22Rv1 (cell line): ENCODE data around the gene BOD1L1.

Experiments
- H3K27ac ChIP-seq: fragments of 450-650 bp; 2 replicates; pipeline ENCODE4 v1.5.1; 2017
- ZFX ChIP-seq: fragments of 450-650 bp; IDR thresholded peaks from 2 replicates; pipeline ENCODE4 v1.6.1; 2017; ENCODE audit warnings: antibody characterized with exemption, borderline replicate concordance
- TF ChIP-seq, protein P1 (sequence below): fragments of 450-650 bp; IDR thresholded peaks from 2 replicates; pipeline ENCODE4 v1.5.1; 2017; ENCODE audit warnings: mild to moderate bottlenecking

The BOD1L1 gene

GRCh38 chr4:13588954-13589353 is 38.6 kb downstream of the BOD1L1 start:
- no peak overlapping the region for H3K27ac ChIP-seq
- no peak for TF ChIP-seq ZFX
- TF ChIP-seq, protein P1, sequence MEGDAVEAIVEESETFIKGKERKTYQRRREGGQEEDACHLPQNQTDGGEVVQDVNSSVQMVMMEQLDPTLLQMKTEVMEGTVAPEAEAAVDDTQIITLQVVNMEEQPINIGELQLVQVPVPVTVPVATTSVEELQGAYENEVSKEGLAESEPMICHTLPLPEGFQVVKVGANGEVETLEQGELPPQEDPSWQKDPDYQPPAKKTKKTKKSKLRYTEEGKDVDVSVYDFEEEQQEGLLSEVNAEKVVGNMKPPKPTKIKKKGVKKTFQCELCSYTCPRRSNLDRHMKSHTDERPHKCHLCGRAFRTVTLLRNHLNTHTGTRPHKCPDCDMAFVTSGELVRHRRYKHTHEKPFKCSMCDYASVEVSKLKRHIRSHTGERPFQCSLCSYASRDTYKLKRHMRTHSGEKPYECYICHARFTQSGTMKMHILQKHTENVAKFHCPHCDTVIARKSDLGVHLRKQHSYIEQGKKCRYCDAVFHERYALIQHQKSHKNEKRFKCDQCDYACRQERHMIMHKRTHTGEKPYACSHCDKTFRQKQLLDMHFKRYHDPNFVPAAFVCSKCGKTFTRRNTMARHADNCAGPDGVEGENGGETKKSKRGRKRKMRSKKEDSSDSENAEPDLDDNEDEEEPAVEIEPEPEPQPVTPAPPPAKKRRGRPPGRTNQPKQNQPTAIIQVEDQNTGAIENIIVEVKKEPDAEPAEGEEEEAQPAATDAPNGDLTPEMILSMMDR: no peak

DNA sequence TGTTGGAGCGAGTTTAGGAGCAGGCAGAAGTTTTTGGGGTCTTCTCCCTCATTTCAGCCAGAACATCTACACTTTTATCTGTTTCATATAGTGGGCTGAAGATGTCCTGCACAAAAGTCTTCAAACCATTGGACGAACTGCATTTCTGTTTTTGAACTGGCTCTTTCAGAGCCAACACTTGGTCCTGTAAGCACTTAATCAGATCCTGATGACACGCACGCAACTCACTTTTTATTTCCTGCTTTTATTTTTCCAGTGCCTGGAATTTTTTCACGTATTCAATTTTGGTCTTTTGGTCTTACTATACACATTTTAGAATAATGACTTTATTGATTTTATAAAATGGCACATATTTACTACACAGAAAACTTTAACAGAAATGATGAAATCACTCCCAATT is 43.0 kb downstream of the BOD1L1 start:
- TF ChIP-seq, protein P1: no peak
- no peak for TF ChIP-seq ZFX
- no peak overlapping the region for H3K27ac ChIP-seq

DNA sequence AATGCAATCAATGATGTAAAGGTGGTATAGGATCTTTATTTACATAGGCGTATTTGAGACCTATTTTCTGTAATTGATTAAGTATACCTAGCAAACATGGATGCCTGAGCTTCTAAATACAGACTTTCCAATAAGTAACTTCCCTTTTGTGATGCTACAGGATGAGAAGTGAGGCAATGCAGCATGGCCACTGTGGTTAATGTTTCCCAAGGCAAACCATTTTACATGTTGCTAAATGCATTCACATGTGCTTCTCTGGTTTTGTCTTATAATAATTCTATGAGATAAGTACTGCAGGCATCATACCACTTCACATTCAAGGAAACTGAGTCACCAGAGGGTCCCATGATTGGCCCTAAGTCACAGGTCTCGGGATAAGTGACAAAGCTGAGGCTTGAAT is 47.5 kb downstream of the BOD1L1 start:
- H3K27ac ChIP-seq: no peak overlapping the region
- TF ChIP-seq, protein P1: no peak
- no peak for TF ChIP-seq ZFX

DNA sequence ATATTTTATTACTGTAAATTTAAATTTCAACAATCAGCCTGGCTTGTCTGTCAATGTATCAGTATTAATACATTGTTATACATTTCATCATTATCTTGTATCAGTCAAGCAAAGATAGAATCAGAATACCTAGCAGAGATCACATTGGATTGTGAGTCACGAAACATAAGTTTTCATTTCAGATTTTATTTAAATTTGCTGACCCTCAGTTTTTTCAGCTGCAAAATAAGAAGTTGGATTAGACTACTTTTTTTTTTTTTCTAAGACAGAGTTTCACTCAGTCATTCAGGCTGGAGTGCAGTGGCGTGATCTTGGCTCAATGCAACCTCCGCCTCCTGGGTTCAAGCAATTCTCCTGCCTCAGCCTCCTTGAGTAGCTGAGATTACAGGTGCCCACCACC is 49.9 kb downstream of the BOD1L1 start:
- H3K27ac ChIP-seq: no peak overlapping the region
- TF ChIP-seq ZFX: no peak
- TF ChIP-seq, protein P1: no peak

DNA sequence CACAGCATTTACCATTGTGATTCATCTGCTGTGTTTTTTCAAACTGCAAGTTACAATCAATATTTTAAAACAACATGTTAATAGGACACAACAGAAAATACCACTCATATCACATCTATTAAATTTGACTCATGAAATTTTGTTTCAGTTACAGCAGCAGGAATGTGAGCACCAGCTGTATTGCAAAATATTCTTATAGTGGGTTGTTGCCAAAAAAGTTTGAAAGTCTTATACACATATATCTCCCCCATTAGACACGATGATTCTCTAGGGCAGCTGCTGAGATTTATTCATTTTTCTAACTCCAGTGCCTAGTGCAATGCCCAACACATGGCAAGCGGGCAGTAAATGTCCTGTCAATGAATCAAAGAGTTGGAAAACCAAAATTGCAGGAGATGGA is 56.6 kb downstream of the BOD1L1 start:
- TF ChIP-seq, protein P1: no peak
- no peak for TF ChIP-seq ZFX
- no peak overlapping the region for H3K27ac ChIP-seq

- TF ChIP-seq, protein P1: no peak
- no peak for TF ChIP-seq ZFX
- H3K27ac ChIP-seq: no peak overlapping the region
Measured at GRCh38 chr4:13567125-13567524, 60.4 kb downstream of the BOD1L1 start.

DNA sequence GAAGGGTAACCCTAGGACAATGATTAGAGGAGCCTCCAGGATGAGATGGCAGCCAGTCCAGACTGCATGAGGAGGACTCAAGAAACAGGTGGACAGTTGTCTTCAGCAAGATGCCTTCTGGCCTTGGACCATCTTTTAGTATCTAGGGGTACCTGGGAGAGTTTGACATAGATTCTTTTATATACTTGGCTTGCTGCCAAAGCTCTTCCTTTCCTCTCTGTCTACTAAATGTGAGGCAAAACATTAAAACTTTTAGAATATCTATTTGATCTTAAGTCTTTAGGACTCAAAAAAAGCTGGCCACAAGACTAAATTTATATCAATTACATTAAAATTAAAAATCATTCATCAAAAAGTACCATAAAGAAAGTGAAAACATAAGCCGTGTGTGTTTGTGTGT is 64.6 kb downstream of the BOD1L1 start:
- no peak overlapping the region for H3K27ac ChIP-seq
- TF ChIP-seq, protein P1: no peak
- no peak for TF ChIP-seq ZFX
